HG02870 (cell line): ENCODE data around the gene SRPK2.
"Not testable (repeated sequence)": the region's sequence is repeated elsewhere in the genome, so short reads cannot be mapped to it uniquely, and the experiment has no call there.

Experiments used
- ATAC-seq: cut with Tn5 transposase; IDR thresholded peaks from one replicate; pipeline ENCODE4 v1.9.1; 2021; ENCODE audit warnings: mild to moderate bottlenecking, moderate library complexity; ENCODE audit not compliant: unreplicated experiment

Gene SRPK2

GRCh38 chr7:105305633-105306032 is 83.1 kb downstream of the SRPK2 start:
- no peak for ATAC-seq

- ATAC-seq: peak; percentile 58
These were observed 84.5 kb downstream of the SRPK2 start for GRCh38 chr7:105304040-105304895.

DNA sequence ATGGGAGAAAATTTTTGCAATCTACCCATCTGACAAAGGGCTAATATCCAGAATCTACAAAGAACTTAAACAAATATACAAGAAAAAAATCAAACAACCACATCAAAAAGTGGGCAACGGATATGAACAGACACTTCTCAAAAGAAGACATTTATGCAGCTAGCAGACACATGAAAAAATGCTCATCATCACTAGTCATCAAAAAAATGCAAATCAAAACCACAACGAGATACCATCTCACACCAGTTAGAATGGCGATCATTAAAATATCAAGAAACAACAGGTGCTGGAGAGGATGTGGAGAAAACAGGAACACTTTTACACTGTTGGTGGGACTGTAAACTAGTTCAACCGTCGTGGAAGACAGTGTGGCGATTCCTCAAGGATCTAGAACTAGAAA is 88.1 kb downstream of the SRPK2 start:
- ATAC-seq: not testable (repeated sequence)

- peak; percentile 91 for ATAC-seq
These were observed 90.3 kb downstream of the SRPK2 start for GRCh38 chr7:105298439-105298894.

DNA sequence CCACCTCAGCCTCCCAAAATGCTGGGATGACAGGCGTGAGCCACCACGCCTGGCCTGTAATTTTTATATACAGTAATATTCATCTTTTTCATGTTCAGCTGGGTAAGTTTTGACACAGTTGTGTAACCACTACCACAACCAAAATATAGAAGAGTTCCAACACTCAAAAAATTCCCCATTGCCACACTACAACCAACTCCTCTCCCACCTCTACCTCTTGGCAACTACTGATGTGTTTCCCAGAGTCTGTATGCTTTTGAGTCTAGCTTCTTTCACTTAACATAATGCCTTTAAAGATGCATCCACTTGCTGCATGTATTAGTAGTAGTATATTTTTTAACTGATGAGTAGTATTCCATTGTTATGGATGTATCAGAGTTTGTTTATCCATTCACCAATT is 90.7 kb downstream of the SRPK2 start:
- ATAC-seq: peak; percentile 55

- no peak for ATAC-seq
These were observed 91.4 kb downstream of the SRPK2 start for GRCh38 chr7:105297309-105297708.

DNA sequence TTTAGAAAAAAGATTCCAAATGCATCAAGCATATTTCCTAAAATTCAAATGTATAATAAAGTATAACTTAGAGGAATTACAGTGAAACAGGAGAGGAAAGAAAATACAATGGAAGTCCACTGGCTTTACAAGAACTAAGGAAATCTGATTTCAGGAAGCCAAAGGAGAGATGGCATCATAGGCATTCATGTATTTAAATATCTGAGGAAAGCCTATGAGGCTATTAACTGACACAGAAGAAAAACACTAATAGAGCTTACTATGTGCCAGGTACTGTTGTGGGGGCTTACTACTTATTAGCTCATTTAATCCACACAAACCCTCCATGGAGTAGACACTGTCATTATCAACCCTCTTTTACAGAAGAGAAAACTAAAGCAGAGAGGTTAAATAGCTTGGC is 92.2 kb downstream of the SRPK2 start:
- ATAC-seq: no peak

GRCh38 chr7:105295596-105296352 is 92.9 kb downstream of the SRPK2 start:
- ATAC-seq: no peak

DNA sequence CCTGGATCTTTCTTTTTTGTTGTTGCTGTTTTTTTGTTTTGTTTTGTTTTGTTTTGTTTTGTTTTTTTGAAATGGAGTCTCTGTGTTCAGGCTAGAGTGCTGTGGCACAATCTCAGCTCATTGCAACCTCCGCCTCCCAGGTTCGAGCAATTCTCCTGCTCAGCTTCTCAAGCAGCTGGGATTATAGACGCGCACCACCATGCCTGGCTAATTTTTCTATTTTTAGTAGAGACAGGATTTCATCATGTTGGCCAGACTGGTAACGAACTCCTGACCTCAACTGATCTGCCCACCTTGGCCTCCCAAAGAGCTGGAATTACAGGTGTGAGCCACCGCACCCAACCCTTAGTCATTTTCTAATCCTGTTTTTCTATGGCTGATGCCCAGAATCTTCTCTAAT is 94.2 kb downstream of the SRPK2 start:
- not testable (repeated sequence) for ATAC-seq

- ATAC-seq: no peak
These were observed 99.0 kb downstream of the SRPK2 start for GRCh38 chr7:105289704-105290103.

- no peak for ATAC-seq
These were observed 102.3 kb downstream of the SRPK2 start for GRCh38 chr7:105286441-105286840.

- ATAC-seq: no peak
These were observed 103.4 kb downstream of the SRPK2 start for GRCh38 chr7:105285118-105285874.

- no peak for ATAC-seq
These were observed 104.7 kb downstream of the SRPK2 start for GRCh38 chr7:105284014-105284413.

DNA sequence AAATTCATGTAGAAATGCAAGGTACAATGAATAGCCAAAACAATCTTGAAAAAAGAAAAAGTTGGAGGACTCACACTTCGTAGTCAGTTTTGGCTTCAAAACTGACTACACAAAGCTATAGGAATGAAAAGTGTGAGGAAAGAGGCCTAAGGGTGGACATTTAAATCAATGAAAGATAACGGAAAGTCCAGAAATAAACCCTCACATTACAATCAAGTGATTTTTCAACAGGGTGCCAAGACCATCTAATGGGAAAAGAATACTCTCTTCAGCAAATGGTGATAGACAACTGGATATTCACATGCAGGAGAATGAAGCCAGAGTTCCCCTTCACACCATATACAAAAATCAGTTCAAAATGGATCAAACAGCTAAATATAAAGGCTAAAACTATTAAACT is 106.8 kb downstream of the SRPK2 start:
- no peak for ATAC-seq

GRCh38 chr7:105279688-105280007 is 109.1 kb downstream of the SRPK2 start:
- ATAC-seq: peak; percentile 70

- ATAC-seq: peak; percentile 34
These were observed 109.6 kb downstream of the SRPK2 start for GRCh38 chr7:105278973-105279687.

- no peak for ATAC-seq
These were observed 110.2 kb downstream of the SRPK2 start for GRCh38 chr7:105278565-105278964.

DNA sequence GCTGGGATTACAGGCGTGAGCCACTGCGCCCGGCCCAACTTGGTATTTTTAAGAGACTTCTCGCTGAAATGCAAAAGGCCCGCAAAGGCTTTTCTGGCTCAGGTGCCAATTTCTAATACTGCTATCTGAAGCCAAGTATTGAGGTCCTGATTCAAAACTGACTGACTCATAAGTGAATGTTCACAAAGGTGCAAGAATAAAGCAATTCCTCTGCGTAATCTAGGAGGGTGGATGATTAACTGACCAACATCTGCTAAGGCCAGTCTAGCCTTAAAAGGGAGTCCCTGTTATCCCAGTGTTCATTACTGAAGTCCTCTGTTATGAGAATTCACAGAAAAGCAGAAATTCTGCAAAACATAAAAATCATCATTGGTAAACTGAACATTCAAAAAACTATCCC is 111.4 kb downstream of the SRPK2 start:
- no peak for ATAC-seq

DNA sequence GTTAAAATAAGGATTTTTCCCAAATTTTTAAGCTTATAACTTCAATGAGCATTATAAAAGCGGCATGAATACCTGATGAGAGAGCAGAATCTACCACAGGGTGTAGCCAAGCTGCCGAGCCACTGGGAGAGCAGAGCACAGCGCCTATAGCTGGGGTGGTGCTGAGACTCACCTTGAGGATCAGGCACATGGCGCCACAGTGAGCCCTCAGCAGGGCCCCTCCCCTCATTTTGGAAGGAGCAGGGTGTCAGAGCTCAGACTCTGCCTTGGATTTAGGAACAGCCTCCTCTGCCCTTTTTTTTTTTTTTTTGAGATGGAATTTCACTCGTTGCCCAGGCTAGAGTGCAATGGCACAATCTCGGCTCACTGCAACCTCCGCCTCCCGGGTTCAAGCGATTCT is 118.6 kb downstream of the SRPK2 start:
- ATAC-seq: no peak

DNA sequence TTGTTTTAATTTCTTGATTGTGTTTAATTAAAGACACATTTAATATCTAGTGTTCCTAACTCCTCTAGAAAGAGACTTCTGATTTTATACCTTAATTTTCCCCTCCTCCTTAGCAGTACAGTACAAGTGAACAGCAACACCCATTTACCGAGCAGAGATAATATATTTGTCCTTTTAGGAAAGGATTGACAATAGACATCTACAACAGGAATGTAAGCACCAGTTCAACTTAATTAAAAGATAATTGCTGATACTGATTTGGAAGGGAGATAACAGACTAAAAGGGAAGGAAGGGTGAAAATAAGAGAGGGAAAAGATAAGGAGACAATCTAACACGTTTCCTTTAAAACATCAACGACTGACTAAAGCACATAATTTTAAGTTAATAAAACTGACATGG is 119.3 kb downstream of the SRPK2 start:
- no peak for ATAC-seq
